ENCODE measurements around the gene NR6A1.

Gene NR6A1

DNA sequence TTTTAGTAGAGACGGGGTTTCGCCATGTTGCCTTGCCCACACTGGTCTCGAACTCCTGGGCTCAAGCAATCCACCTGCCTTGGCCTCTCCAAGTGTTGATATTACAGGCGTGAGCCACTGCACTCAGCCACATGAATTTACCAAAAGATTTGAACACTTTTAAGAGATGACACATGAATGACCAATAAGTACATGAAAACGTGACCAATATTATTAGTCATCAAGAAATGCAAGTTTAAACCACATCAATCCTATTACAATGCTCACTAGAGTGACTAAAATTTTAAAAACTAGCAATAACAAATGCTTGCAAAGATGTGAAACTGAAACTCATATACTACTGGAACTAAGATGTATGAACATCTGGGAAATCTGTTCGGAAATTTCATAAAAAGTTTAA lies 54.3 kb downstream of the NR6A1 start:
- TF ChIP-seq CTCF (IDR thresholded peaks at IDR 0.05; ENCODE audit: low read length, missing control alignments): no peak
- DNase-seq (ENCODE audit: low read depth): no peak
- H3K4me3 ChIP-seq (replicated peaks; ENCODE audit: low read depth, low read length): no peak overlapping the region

GRCh38 chr9:124710766-124711165 lies 60.3 kb downstream of the NR6A1 start:
- TF ChIP-seq CTCF (IDR thresholded peaks at IDR 0.05; ENCODE audit: low read length, missing control alignments): no peak
- H3K4me3 ChIP-seq (replicated peaks; ENCODE audit: low read depth, low read length): no peak overlapping the region
- DNase-seq (ENCODE audit: low read depth): no peak

- no peak for TF ChIP-seq CTCF (IDR thresholded peaks at IDR 0.05; ENCODE audit: low read length, missing control alignments)
- no peak for DNase-seq (ENCODE audit: low read depth)
- no peak overlapping the region for H3K4me3 ChIP-seq (replicated peaks; ENCODE audit: low read depth, low read length)
Observed at GRCh38 chr9:124709292-124709690, 61.8 kb downstream of the NR6A1 start.

GRCh38 chr9:124708633-124709291 lies 62.3 kb downstream of the NR6A1 start:
- H3K4me3 ChIP-seq (replicated peaks; ENCODE audit: low read depth, low read length): no peak overlapping the region
- TF ChIP-seq CTCF (IDR thresholded peaks at IDR 0.05; ENCODE audit: low read length, missing control alignments): no peak
- no peak for DNase-seq (ENCODE audit: low read depth)

- no peak for TF ChIP-seq CTCF (IDR thresholded peaks at IDR 0.05; ENCODE audit: low read length, missing control alignments)
- no peak for DNase-seq (ENCODE audit: low read depth)
- H3K4me3 ChIP-seq (replicated peaks; ENCODE audit: low read depth, low read length): no peak overlapping the region
Observed at GRCh38 chr9:124708074-124708473, 63.0 kb downstream of the NR6A1 start.

GRCh38 chr9:124707666-124708065 lies 63.4 kb downstream of the NR6A1 start:
- no peak overlapping the region for H3K4me3 ChIP-seq (replicated peaks; ENCODE audit: low read depth, low read length)
- no peak for DNase-seq (ENCODE audit: low read depth)
- TF ChIP-seq CTCF (IDR thresholded peaks at IDR 0.05; ENCODE audit: low read length, missing control alignments): no peak

DNA sequence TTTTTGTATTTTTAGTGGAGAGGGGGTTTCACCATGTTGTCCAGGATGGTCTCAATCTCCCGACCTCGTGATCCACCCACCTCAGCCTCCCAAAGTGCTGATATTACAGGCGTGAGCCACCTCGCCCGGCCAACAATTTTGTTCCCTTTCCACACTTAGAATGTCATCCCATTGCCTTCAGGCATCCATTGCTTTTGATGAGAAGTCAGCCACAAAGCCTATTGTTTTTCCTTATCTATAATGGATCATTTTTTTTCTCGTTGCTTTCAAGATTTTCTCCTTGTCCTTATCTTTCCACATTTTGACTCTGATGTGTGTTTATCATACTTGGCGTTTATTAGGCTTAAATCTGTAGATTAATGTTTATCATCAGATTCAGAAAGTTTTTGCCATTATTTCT lies 64.4 kb downstream of the NR6A1 start:
- DNase-seq (ENCODE audit: low read depth): no peak
- no peak overlapping the region for H3K4me3 ChIP-seq (replicated peaks; ENCODE audit: low read depth, low read length)
- no peak for TF ChIP-seq CTCF (IDR thresholded peaks at IDR 0.05; ENCODE audit: low read length, missing control alignments)

Data from fibroblast of pulmonary artery (primary cell).